ENCODE data around the gene PDXP.

DNA sequence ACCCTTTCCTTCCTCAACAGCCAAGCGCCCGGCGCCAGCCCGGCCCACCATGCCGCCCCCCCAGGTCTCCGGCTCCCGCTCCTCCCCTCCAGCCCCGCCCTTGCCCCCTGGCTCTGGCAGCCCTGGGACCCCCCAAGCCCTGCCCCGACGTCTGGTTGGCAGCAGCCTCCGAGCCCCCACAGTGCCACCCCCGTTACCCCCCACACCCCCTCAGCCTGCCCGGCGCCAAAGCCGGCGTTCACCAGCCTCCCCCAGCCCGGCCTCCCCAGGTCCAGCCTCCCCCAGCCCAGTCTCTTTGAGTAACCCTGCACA is 3.3 kb upstream of the PDXP start:
- TF ChIP-seq, protein P1, sequence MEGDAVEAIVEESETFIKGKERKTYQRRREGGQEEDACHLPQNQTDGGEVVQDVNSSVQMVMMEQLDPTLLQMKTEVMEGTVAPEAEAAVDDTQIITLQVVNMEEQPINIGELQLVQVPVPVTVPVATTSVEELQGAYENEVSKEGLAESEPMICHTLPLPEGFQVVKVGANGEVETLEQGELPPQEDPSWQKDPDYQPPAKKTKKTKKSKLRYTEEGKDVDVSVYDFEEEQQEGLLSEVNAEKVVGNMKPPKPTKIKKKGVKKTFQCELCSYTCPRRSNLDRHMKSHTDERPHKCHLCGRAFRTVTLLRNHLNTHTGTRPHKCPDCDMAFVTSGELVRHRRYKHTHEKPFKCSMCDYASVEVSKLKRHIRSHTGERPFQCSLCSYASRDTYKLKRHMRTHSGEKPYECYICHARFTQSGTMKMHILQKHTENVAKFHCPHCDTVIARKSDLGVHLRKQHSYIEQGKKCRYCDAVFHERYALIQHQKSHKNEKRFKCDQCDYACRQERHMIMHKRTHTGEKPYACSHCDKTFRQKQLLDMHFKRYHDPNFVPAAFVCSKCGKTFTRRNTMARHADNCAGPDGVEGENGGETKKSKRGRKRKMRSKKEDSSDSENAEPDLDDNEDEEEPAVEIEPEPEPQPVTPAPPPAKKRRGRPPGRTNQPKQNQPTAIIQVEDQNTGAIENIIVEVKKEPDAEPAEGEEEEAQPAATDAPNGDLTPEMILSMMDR (optimal IDR thresholded peaks at IDR 0.05 in 1 of 3, IDR thresholded peaks at IDR 0.05 in 1 of 3, conservative IDR thresholded peaks at IDR 0.05 in 1 of 3; ENCODE audit: extremely low read depth in 1 of 3, insufficient read depth in 2 of 3, low read length in 3 of 3): no peak
- TF ChIP-seq EZH2 (IDR thresholded peaks at IDR 0.05; ENCODE audit: low read length): no peak

Data from keratinocyte (primary cell).